HepG2 (cell line): Measurements from ENCODE around the gene SNURF. TPM values are rescaled to one million over a fixed set of nuclear protein-coding genes. Genes with fewer than 3 reads are reported as not detected.
A peak's percentile ranks its signal among the peaks of the same experiment; 100 is the strongest.

Source experiments
- ARNTL ChIP-seq: sonication (generic); formaldehyde crosslinking; IDR thresholded peaks from 2 replicates; pipeline ENCODE4 v1.4.0; 2020; ENCODE audit warnings: mild to moderate bottlenecking, missing genetic modification reagents
- ATF3 ChIP-seq: sonication (generic); formaldehyde crosslinking; IDR thresholded peaks from 2 replicates; pipeline ENCODE4 v1.4.0; 2020; ENCODE audit warnings: missing genetic modification reagents
- BRD4 ChIP-seq: sonication (generic); formaldehyde crosslinking; IDR thresholded peaks from 2 replicates; pipeline ENCODE4 v1.4.0; 2020; ENCODE audit warnings: missing genetic modification reagents
- HMGXB4 ChIP-seq, 2 experiments: sonication (generic) in 1 of 2; formaldehyde crosslinking in 1 of 2; IDR thresholded peaks; 2 replicates each; pipeline versions ENCODE4 v1.4.0 to v1.6.1; 2018 to 2020; ENCODE audit warnings: missing genetic modification reagents in 2 of 2, borderline replicate concordance in 1 of 2, low read depth in 1 of 2, mild to moderate bottlenecking in 1 of 2, missing biosample characterization in 1 of 2
- IRX3 ChIP-seq: sonication (generic); formaldehyde crosslinking; IDR thresholded peaks from 2 replicates; pipeline ENCODE4 v1.8.1; 2023; ENCODE audit warnings: mild to moderate bottlenecking, low read depth, missing genetic modification reagents, borderline replicate concordance
- KLF16 ChIP-seq, 2 experiments: sonication (generic) in 1 of 2; formaldehyde crosslinking in 1 of 2; IDR thresholded peaks; 2 replicates each; pipeline versions ENCODE4 v1.6.1 to v1.8.0; 2016 to 2023; ENCODE audit warnings: missing genetic modification reagents in 2 of 2, missing compliant biosample characterization in 1 of 2
- RBFOX2 ChIP-seq: fragments of 200-400 bp; formaldehyde crosslinking; IDR thresholded peaks from 2 replicates; pipeline ENCODE4 v1.6.1; 2017; ENCODE audit warnings: low read depth, mild to moderate bottlenecking, low read length
- SAP130 ChIP-seq: IDR thresholded peaks from 2 replicates; pipeline ENCODE4 v1.6.1; 2016; ENCODE audit warnings: low read depth
- SOX13 ChIP-seq, 3 experiments: fragments of 450-650 bp in 1 of 3; sonication (generic) in 1 of 3; formaldehyde crosslinking in 1 of 3; IDR thresholded peaks in 2 of 3; conservative IDR thresholded peaks in 1 of 3; 2 replicates each; pipeline versions ENCODE4 v1.5.0 to v1.6.1; 2016 to 2020; ENCODE audit warnings: antibody characterized with exemption in 1 of 3, mild to moderate bottlenecking in 1 of 3, missing compliant biosample characterization in 1 of 3, missing genetic modification reagents in 1 of 3, moderate library complexity in 1 of 3
- TGIF2 ChIP-seq: IDR thresholded peaks from 2 replicates; pipeline ENCODE4 v1.6.1; 2016; ENCODE audit warnings: control low read depth, missing compliant biosample characterization
- ZBTB7A ChIP-seq: sonication (generic); formaldehyde crosslinking; IDR thresholded peaks from 2 replicates; pipeline ENCODE4 v1.8.0; 2022; ENCODE audit warnings: mild to moderate bottlenecking, missing genetic modification reagents
- ZFX ChIP-seq: sonication (generic); formaldehyde crosslinking; IDR thresholded peaks from 2 replicates; pipeline ENCODE4 v1.4.0; 2020; ENCODE audit warnings: mild to moderate bottlenecking, low read depth, missing genetic modification reagents, moderate library complexity
- ZFY ChIP-seq: sonication (generic); formaldehyde crosslinking; IDR thresholded peaks from 2 replicates; pipeline ENCODE4 v1.4.0; 2020; ENCODE audit warnings: missing genetic modification reagents
- ZMYM2 ChIP-seq: sonication (generic); formaldehyde crosslinking; IDR thresholded peaks from 2 replicates; pipeline ENCODE4 v1.8.0; 2022; ENCODE audit warnings: mild to moderate bottlenecking, missing genetic modification reagents
- ZNF234 ChIP-seq: sonication (generic); formaldehyde crosslinking; conservative IDR thresholded peaks from 2 replicates; pipeline ENCODE4 v1.5.1; 2020; ENCODE audit warnings: mild to moderate bottlenecking, missing genetic modification reagents
- polyA plus RNA-seq, 8 experiments: library from polyadenylated mRNA; depleted of rRNA in 3 of 8; stranded (reverse) in 7 of 8; unstranded in 1 of 8; fragments of >200 nt; fragmentation: Illumina TruSeq in 4 of 8; extraction: Trizol in 4 of 8; gene quantifications; 2 replicates each; pipeline versions ENCODE4 v1.2.1 to v1.2.3, GENCODE V29; 2011 to 2016; ENCODE audit warnings: low read depth in 4 of 8, missing spikeins in 1 of 8, mixed read lengths in 1 of 8; ENCODE audit not compliant: insufficient read depth in 1 of 8
- total RNA-seq, 5 experiments: library from RNA; depleted of rRNA; stranded (reverse); fragments of >200 nt; fragmentation: Illumina TruSeq; extraction: Trizol; gene quantifications; 2 replicates each; pipeline ENCODE4 v1.2.3, GENCODE V29; 2016; ENCODE audit warnings: low read depth in 1 of 5
- TF ChIP-seq, protein P1 (sequence below): sonication (generic); formaldehyde crosslinking; IDR thresholded peaks from 2 replicates; pipeline ENCODE4 v1.4.0; 2020; ENCODE audit warnings: mild to moderate bottlenecking, missing genetic modification reagents
- TF ChIP-seq, protein P2 (sequence below): sonication (generic); formaldehyde crosslinking; IDR thresholded peaks from 2 replicates; pipeline ENCODE4 v1.5.0; 2020; ENCODE audit warnings: mild to moderate bottlenecking, missing genetic modification reagents, borderline replicate concordance

SNURF gene
- total and polyA plus RNA-seq, 2 of the 13 experiments (the other 11 are each of a cell fraction or from before 2014, with no cell fraction given) = 2.1 to 7.6 TPM

DNA sequence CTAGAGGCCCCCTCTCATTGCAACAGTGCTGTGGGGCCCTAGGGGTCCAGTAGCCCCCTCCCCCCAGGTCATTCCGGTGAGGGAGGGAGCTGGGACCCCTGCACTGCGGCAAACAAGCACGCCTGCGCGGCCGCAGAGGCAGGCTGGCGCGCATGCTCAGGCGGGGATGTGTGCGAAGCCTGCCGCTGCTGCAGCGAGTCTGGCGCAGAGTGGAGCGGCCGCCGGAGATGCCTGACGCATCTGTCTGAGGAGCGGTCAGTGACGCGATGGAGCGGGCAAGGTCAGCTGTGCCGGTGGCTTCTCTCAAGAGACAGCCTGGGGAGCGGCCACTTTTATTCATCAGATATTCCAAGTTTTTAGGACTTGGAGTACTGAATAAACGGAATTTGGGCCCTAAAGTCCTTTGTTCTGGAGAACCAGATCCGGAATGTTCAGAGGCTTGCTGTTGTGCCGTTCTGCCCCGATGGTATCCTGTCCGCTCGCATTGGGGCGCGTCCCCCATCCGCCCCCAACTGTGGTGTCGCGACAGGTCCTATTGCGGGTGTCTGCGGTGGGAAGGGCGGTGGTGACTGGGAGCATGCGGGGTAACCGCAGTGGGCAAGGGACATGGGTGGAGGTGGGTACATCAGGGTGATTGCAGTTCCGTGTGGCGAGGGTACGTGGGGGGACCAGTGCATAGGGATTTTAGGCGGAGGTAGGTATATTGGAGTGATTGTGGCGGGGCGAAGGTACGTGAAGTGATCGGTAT is at the start of gene SNURF, which contains the start of gene SNRPN (continued):
- TF ChIP-seq, protein P1, sequence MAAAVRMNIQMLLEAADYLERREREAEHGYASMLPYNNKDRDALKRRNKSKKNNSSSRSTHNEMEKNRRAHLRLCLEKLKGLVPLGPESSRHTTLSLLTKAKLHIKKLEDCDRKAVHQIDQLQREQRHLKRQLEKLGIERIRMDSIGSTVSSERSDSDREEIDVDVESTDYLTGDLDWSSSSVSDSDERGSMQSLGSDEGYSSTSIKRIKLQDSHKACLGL (CRISPR knock-in tag) = 0 out of 2 replicates have a peak, but pooled peaks have one; percentile 35
- TF ChIP-seq HMGXB4 (CRISPR knock-in tag; IDR thresholded peaks at IDR 0.05; ENCODE audit: borderline replicate concordance in 1 of 2, low read depth in 1 of 2) = 0 out of 4 replicates have a peak, but pooled peaks of 1 of the 2 experiments have one; percentile 38
- no peak for TF ChIP-seq SOX13 (IDR thresholded peaks at IDR 0.05)
- 0 out of 4 replicates have a peak, but pooled peaks of 1 of the 2 experiments have one; percentile 4 for TF ChIP-seq SOX13 (CRISPR knock-in tag; conservative IDR thresholded peaks at IDR 0.05 in 1 of 2, IDR thresholded peaks at IDR 0.05 in 1 of 2)
- TF ChIP-seq ZFX (CRISPR knock-in tag) = peak; percentile 27
- no peak for TF ChIP-seq IRX3 (CRISPR knock-in tag)
- TF ChIP-seq SAP130 = peak; percentile 75
- TF ChIP-seq ZBTB7A (CRISPR knock-in tag) = peak; percentile 90; the same call in 1 of the 2 replicates
- TF ChIP-seq ZFY = peak; percentile 27; the same call in 1 of the 2 replicates
- no peak for TF ChIP-seq ZMYM2 (CRISPR knock-in tag)
- TF ChIP-seq TGIF2 (CRISPR knock-in tag) = 0 out of 2 replicates have a peak, but pooled peaks have one; percentile 54
- TF ChIP-seq ZNF234 (CRISPR knock-in tag) = no peak
- TF ChIP-seq BRD4 = 0 out of 2 replicates have a peak, but pooled peaks have one; percentile 28
- TF ChIP-seq ATF3 (CRISPR knock-in tag) = peak; percentile 58; the same call in 1 of the 2 replicates
- 0 out of 4 replicates have a peak, but pooled peaks of 1 of the 2 experiments have one; percentile 39 for TF ChIP-seq KLF16 (CRISPR knock-in tag; IDR thresholded peaks at IDR 0.05)
- TF ChIP-seq ARNTL (CRISPR knock-in tag) = no peak
- peak; percentile 83 for TF ChIP-seq RBFOX2
- TF ChIP-seq, protein P2, sequence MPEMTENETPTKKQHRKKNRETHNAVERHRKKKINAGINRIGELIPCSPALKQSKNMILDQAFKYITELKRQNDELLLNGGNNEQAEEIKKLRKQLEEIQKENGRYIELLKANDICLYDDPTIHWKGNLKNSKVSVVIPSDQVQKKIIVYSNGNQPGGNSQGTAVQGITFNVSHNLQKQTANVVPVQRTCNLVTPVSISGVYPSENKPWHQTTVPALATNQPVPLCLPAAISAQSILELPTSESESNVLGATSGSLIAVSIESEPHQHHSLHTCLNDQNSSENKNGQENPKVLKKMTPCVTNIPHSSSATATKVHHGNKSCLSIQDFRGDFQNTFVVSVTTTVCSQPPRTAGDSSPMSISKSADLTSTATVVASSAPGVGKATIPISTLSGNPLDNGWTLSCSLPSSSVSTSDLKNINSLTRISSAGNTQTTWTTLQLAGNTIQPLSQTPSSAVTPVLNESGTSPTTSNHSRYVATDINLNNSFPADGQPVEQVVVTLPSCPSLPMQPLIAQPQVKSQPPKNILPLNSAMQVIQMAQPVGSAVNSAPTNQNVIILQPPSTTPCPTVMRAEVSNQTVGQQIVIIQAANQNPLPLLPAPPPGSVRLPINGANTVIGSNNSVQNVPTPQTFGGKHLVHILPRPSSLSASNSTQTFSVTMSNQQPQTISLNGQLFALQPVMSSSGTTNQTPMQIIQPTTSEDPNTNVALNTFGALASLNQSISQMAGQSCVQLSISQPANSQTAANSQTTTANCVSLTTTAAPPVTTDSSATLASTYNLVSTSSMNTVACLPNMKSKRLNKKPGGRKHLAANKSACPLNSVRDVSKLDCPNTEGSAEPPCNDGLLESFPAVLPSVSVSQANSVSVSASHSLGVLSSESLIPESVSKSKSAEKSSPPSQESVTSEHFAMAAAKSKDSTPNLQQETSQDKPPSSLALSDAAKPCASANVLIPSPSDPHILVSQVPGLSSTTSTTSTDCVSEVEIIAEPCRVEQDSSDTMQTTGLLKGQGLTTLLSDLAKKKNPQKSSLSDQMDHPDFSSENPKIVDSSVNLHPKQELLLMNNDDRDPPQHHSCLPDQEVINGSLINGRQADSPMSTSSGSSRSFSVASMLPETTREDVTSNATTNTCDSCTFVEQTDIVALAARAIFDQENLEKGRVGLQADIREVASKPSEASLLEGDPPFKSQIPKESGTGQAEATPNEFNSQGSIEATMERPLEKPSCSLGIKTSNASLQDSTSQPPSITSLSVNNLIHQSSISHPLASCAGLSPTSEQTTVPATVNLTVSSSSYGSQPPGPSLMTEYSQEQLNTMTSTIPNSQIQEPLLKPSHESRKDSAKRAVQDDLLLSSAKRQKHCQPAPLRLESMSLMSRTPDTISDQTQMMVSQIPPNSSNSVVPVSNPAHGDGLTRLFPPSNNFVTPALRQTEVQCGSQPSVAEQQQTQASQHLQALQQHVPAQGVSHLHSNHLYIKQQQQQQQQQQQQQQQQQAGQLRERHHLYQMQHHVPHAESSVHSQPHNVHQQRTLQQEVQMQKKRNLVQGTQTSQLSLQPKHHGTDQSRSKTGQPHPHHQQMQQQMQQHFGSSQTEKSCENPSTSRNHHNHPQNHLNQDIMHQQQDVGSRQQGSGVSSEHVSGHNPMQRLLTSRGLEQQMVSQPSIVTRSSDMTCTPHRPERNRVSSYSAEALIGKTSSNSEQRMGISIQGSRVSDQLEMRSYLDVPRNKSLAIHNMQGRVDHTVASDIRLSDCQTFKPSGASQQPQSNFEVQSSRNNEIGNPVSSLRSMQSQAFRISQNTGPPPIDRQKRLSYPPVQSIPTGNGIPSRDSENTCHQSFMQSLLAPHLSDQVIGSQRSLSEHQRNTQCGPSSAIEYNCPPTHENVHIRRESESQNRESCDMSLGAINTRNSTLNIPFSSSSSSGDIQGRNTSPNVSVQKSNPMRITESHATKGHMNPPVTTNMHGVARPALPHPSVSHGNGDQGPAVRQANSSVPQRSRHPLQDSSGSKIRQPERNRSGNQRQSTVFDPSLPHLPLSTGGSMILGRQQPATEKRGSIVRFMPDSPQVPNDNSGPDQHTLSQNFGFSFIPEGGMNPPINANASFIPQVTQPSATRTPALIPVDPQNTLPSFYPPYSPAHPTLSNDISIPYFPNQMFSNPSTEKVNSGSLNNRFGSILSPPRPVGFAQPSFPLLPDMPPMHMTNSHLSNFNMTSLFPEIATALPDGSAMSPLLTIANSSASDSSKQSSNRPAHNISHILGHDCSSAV (CRISPR knock-in tag) = no peak
